Coronary artery (tissue), 2 donors: ENCODE measurements around the gene TANC1.

Source experiments
- DNase-seq: peaks from one replicate; pipeline ENCODE4 v3.0.0-alpha.2; 2017; ENCODE audit warnings: low spot score
- H3K27ac ChIP-seq, 2 donors: fragments of 200-600 bp; sonication (generic); one replicate each; pipeline ENCODE4 v1.5.1; 2016 to 2019
- H3K4me3 ChIP-seq: fragments of 200-600 bp; sonication (generic); 2 replicates; pipeline ENCODE4 v1.5.1; 2016; ENCODE audit warnings: mild to moderate bottlenecking, moderate library complexity
- TF ChIP-seq, protein P1 (sequence below): fragments of 200-600 bp; sonication (generic); IDR thresholded peaks from one replicate; pipeline ENCODE4 v1.5.1; 2019; ENCODE audit warnings: antibody characterized with exemption

TANC1 gene

DNA sequence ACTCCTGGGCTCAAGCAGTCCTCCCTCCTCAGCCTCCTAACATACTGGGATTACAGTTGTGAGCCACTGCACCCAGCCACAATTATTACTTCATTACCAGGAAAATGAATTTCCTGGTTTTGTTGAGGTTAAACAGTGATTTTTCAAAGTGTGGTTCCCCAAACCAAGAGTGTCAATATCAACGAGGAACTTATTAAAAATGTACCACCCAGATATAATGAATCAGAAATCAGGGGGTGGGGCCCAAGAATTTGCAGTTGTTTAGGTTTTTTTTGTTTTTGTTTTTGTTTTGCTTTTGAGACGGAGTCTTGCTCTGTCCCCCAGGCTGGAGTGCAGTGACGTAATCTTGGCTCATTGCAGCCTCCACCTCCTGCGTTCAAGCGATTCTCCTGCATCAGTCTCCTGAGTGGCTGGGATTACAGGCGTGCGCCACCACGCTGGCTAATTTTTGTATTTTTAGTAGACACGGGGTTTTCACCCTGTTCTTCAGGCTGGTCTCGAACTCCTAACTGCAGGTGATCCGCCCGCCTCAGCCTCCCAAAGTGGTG, 224.0 kb downstream of the TANC1 start:
- H3K4me3 ChIP-seq: no peak overlapping the region
- DNase-seq: no peak

DNA sequence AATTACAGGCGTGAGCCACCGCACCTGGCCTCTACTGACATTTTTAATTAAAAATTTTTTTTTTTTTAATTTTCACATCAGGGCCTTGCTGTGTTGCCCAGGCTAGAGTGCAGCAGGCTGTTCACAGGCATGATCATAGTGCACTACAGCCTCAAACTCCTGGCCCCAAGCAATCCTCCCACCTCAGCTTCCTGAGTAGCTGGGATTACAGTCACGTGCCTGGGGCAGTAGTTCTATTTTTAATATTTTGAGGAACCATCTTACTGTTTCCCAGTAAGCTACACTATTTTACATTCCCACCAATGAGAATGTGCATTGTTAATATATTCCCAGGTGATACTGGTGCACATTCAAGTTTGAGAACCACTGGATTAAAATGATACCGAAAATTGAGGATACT, 225.4 kb downstream of the TANC1 start:
- TF ChIP-seq, protein P1, sequence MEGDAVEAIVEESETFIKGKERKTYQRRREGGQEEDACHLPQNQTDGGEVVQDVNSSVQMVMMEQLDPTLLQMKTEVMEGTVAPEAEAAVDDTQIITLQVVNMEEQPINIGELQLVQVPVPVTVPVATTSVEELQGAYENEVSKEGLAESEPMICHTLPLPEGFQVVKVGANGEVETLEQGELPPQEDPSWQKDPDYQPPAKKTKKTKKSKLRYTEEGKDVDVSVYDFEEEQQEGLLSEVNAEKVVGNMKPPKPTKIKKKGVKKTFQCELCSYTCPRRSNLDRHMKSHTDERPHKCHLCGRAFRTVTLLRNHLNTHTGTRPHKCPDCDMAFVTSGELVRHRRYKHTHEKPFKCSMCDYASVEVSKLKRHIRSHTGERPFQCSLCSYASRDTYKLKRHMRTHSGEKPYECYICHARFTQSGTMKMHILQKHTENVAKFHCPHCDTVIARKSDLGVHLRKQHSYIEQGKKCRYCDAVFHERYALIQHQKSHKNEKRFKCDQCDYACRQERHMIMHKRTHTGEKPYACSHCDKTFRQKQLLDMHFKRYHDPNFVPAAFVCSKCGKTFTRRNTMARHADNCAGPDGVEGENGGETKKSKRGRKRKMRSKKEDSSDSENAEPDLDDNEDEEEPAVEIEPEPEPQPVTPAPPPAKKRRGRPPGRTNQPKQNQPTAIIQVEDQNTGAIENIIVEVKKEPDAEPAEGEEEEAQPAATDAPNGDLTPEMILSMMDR: no peak
- Histone ChIP-seq H3K4me3 (no peak overlapping the region), H3K27ac (no peak overlapping the region)
- no peak for DNase-seq

More for the DNA sequence above, 224.0 kb downstream of the TANC1 start:
- TF ChIP-seq, protein P1: no peak
- no peak overlapping the region for H3K27ac ChIP-seq

DNA sequence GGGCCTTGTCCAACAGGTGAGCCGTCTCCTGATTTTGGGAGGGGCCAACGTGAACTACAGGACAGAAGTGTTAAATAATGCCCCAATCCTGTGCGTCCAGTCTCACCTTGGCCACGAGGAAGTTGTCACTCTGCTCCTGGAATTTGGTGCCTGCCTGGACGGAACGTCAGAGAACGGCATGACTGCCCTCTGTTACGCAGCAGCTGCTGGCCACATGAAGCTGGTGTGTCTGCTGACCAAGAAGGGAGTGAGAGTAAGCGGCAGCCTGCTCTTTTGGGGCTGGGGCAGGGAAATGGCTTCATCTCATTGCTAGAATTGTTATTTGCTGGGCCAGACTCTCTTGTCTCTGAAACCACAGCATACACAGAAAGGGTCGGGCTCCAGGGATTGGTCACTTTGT, 225.8 kb downstream of the TANC1 start:
- DNase-seq: no peak
- Histone ChIP-seq H3K4me3 (no peak overlapping the region), H3K27ac (no peak overlapping the region)
- TF ChIP-seq, protein P1: no peak

DNA sequence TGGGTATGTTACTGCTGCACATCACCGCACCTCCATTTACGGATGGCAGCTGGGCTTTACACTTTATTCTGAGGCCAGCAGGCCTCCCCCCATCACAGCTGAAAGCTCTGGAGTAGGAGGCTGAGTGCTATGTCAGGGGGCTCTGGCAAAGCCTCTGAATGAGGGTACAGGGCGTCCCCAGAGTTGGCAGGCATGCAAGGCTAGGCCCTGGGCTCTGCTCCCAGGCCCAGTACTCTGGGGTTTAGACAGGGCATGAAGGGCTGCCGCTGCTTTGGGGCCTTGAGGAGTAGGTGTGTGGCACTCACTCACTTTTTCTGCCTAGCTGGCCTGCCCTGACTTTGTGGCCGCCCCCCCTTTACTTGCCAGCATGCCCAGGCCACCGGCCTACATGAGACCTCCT, 227.3 kb downstream of the TANC1 start:
- Histone ChIP-seq H3K4me3 (no peak overlapping the region), H3K27ac (peak overlapping the region in 1 of 2 donors; percentile 33)
- DNase-seq: no peak
- TF ChIP-seq, protein P1: no peak

DNA sequence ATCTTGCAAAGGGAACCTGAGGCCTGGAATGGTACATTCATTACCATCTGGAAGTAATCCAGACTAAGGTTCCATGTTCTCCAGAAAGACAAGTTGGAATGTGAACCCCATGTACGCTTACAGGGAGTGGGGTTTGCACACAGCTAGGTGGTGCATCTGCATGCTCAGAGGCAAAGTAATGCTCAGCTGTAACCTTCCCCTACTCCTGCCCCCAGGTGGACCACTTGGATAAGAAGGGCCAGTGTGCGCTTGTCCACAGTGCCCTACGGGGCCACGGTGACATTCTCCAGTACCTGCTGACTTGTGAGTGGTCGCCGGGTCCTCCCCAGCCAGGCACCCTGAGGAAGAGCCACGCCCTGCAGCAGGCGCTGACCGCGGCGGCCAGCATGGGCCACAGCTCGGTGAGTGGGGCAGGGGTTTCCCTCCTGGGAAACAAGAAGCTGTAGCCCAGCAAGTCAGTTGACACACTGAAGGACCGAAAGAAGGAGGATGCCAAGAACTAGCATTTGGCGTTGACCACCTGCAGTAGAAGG, 228.0 kb downstream of the TANC1 start:
- no peak overlapping the region for H3K4me3 ChIP-seq
- peak overlapping the region in 1 of 2 donors; percentile 0 for H3K27ac ChIP-seq
- no peak for DNase-seq
- TF ChIP-seq, protein P1: no peak

DNA sequence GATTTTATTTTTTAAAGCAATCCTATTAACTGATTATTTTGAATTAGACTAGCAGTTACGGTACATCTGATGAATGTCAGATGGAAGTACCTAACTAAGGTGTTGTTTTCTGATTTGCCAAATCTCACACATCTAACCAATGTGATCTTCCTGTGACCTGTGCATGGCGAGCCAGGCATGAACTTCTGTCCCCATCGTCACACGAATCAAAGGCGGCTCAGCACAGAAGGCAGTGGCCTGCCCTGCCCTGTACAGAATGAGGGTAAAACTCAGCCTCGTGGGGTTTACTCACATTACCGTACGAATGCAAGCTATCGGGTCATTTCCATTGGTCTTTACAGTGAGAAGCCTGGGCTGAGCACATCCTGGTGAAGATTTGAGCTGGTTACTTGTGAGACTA, 230.8 kb downstream of the TANC1 start:
- TF ChIP-seq, protein P1: no peak
- DNase-seq: no peak
- Histone ChIP-seq H3K27ac (peak overlapping the region in 1 of 2 donors; percentile 85), H3K4me3 (no peak overlapping the region)

DNA sequence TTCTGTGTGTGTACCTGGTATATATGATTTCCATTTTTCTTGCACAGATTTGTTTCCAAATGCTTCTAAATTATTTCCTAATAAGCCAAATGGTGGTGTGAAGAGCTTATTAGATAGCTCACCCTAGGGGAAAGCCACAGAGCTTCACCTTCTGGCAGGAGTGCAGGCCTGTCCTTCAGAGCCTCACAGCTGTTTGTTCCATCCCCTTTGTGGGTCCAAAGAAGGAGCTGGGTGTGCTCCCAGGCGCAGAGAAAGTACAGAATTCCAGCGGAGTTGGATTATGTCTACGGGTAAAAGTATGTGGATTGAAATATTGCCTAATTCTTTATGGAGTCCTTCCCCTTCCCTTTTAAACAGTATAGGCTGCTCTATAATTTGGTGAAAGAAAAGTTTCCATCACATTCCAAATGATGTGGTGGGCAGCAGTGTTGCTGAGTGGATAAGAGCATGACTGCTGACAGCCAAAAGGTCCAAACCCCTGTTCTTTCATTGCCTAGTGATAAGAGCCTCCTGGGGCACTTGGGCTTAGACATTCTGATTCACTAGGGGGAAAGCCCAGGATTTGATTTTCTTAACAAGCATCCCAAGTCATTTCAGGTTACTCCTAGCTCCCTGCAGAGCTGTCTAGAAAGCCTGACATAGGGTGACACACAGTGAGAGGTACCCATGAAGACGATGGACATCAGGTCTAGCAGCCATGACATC, 231.5 kb downstream of the TANC1 start:
- no peak for DNase-seq
- H3K27ac ChIP-seq: peak overlapping the region; percentile 16 to 85
- H3K4me3 ChIP-seq: no peak overlapping the region
- TF ChIP-seq, protein P1: no peak
